Measurements from ENCODE around the gene PARVB.

PARVB gene

DNA sequence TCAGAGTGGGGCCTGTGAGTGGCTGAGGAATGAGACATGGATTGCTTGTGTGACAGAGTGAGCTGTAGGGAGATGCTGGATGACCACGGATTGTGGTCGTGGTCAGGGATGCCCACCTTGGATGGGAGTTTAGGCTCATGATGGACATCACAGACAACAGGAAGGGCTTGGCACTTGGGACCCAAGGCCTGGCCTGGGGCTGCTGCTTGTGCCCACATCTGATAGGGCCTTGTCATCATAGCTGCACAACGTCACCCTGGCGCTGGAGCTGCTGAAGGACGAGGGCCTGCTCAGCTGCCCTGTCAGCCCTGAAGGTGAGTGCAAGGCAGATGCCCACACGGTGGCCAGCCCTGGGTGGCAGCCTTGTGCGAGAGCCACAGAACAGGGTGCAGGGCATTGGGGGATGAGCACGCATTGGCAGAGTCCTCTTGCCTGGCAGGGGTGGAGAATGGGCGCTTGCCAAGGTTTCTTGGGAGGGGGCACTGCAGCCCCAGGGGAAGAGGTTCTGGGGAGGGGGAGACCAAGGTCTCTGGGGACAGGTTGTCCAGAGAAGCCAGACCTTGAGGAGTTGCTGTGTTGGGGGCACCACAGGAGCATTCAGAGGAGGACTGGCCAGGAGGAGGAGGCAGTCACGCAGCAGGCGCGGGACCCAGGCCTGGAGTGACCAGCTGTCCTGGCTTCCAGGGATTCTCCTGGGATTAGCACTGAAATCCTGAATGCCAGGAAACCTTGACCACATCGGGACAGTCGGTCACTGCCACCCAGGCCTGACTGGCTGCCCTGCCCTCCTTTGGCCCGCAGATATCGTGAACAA lies 181.6 kb downstream of the PARVB start:
- DNase-seq = no peak

DNA sequence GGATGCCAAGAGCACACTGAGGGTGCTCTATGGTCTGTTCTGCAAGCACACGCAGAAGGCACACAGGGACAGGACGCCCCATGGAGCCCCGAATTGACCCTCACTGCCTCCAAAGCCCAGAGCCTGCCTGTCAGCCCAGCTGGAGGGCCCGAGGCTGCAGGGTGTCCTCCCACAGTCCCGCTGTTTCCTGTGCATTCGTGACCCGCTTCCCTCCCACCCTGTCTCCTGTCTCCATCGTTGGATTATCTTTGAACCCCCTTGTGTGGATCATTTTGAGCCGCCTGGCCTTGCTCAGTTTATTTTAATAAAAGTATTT lies 182.2 kb downstream of the PARVB start:
- no peak for DNase-seq

DNA sequence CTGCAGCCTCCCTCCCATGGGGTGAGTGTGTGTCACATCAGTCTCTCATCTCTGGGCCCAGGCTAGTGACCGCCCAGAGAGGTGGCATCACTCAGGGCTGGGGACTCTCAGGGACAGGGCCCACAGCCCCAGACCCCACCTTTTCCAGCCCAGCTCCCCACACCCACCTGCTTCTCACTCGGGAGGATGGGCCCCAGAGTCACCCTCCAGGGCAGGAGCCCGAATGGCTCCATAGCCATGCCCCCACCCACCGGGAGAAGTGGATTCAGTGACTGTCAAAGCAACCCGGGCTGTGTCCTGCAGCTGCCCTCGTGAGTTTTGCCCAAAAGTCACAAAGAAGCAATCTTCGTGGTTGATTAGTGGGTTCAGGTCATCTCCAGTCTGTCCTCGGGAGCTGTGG lies 182.6 kb downstream of the PARVB start:
- DNase-seq = no peak

DNA sequence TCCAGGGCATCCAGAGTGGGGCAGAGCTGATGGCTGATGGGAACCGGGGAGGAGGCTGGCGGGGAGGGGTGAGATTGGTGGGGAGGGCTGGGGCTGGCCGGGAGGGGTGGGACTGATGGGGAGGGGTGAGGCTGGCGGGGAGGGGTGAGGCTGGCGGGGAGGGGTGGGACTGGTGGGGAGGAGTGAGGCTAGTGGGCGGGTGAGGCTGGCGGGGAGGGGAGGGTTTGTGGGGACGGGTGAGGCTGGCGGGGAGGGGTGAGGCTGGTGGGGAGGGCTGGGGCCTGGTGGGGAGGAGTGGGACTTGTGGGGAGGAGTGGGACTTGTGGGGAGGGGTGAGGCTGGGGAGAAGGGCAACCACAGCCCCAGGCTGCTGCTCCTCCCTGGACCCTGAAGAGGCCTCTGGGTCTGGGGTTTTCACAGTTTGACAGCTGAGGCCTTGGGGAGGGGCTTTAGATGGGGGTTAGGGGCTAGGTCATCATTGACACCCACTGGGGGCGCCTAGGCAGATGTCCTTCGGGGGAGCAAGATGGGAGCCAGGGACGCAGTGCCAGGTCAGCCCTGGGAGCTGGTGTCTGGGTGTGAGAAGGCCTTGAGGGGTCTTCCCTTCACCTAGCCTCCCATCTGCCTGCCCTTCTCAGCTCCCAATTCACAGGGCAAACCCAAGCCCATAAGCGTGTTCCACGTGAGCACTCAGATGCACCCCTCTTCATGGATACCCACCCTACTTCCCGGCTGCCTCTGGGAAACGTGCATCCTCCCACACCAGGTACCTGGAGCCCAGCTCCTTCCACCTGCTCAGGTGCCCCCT lies 183.3 kb downstream of the PARVB start:
- DNase-seq = no peak

DNA sequence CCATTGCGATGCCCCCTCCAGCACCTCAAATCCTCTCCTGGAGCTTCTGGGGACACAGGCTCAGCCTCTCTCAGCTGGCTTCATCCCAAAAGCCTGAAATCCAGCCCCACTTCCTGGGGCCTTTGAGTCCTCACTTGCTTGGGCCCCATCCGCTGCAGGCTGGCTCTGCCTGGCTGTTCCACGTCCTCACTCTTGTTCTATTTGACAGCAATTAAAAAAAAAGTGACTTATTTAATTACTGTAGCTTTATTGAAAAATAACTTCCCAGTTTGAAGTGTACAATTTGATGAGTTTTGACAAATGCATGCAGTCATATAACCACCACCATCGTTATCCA lies 183.8 kb downstream of the PARVB start:
- DNase-seq = no peak

DNA sequence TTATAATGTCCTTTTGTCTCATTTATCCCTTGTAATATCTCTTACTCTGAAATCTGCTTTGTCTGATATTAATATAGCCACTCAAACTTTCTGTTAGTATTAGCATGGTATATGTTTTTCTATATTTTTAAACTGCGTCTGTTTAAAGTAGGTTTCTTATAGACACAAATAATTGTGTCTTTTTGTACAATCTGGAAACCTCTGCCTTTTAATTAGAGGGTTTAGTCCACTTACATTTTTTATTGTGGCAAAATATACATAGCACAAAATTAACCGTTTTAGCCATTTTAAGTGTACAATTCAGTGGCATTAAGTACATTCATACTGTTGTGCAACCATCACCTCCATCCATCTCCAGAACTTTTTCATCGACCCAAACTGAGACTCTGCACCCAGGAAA lies 185.2 kb downstream of the PARVB start:
- DNase-seq = no peak

DNA sequence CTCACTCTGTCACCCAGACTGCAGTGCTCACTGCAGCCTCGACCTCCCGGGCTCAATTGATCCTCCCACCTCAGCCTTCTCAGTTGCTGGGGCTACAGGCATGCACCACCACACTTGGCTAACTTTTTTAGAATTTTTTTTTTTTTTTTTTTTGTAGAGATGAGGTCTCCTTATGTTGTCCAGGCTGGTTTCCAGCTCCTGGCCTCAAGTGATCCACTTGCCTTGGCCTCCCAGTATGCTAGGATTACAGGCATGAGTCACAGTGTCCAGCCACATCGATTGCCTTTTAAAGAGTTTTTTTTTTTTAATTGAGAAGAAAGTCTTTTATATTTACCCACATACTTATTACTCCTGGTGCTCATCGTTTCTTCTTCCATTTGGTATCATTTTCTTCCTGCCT lies 186.6 kb downstream of the PARVB start:
- DNase-seq = no peak

DNA sequence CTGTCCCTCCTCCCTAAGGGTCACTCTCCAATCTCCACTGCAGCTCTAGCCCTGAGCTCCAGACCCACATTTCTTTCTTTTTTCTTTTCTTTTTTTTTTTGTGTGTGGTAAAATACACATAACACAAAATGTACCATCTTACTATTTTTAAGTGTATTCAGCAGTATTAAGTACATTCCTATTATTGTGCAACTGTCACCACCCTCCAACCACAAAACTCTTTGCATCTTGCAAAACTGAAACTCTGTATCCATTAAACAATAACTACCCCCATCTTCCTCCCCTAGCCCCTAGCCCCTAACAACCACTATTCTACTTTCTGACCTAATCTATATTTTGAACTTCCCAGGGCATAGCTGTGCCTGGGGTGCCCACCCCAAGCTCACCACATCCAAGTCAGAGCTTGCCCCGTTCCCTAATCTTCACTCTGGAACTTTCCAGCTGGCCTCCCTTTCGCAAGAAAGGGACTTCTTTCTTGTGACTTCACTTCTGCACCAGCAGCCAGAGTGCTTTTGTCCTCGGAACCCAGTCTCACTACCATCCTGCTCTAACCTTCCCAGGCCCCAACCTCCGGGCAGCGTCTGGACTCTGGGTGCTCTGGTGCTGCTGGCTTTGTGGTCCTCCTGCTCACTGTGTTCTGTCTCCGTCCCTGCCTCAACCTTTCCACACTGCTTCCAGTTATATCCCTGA lies 187.3 kb downstream of the PARVB start:
- DNase-seq = no peak

DNA sequence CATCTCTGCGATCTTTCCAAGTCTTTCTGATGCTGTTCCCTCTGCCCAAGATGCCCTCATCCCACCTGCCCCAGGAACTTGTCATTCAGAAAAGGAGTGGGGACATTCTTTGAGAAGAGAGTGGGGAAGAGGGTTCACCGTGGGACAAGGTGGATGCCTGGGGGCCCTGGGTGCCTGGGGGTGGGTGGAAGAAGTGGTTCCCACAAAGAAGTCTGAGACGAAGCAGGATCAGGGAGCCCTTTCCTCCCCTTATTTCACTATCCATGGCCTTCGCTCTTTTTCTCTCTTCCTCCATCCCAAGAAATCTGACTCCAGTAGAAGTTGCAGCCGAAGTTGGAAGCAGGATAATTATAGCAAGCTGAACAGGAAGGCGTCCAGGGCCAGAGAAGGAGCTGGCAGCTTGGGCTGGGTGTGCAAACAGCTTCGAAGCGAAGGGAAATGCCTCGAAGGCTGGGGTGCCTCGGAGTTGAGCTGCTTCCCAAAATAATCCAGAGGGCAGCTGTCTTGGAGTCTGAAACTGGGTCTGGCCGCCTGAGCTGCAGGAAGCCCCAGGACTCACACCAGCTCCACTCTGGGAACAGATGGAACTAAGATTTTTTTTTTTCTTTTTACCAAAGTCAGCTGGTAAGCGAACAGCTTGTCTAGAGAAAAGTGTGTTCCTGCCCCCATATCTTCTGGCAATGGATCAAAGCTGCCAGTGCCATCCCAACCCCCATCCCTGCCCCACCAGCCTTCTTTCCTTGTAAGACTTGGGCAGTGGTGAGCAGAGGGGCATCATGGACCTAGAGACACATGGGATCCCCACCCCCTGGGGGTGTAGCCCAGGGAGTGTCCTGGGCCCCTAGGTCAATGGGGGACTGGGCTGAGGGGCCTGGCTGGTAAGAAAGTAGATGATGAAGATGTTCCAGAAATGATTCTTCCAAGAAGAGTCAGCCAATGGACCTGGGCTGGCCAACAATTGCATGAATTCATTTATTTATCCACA lies 188.1 kb downstream of the PARVB start:
- no peak for DNase-seq

DNA sequence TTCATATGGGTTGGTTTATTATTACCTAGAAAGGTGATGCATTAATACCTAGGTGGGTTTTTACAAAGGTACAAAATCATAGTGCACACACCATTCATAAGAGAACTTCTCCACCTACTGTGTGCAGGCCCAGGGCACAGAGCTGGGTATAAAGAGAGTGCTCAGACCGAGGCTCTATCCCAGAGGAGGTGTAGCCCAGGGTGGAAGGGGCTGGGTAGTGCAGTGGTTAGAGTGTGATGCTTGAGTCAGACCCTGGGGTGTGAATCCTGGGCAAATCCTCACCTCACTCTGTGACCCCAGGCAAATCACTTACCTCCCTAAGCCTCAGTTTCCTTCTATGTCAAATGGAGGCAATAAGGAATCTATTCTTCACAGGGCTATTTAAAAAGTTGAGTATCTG lies 188.8 kb downstream of the PARVB start:
- DNase-seq = no peak

DNA sequence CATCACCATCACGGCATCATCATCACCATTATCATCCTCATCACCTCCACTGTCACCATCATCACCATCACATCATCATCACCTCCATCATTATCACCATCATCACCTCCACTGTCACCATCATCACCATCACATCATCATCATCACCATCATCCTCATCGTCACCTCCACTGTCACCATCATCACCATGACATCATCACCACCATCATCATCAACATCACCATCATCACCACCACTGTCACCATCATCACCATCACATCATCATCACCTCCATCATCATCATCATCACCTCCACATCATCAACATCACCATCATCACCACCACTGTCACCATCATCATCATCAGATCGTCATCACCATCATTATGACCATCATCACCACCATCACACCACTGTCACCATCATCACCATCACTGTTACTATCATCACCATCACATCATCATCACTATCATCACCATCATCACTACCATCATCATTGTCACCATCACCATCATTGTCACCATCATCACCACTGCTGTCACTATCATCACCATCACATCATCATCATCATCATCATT lies 189.5 kb downstream of the PARVB start:
- DNase-seq = no peak

DNA sequence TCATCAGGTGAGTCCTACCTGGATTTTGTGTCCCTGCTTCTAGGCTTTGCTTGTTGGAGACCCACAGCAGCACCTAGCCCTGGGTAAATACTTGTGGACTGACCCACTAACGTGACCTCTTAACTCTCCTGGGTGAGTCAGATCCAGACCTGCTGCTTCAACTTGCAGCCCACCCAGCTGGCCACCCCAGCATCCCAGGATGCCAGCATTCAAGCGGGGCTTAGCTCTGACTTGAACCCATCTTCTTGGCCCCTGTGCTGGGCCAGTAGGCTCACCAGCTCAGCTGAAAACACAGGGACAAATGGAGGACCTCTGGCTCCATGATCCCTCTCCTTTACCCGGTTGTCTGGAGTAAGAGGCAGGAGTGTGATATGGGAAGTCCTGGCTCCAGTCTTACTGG lies 190.1 kb downstream of the PARVB start:
- no peak for DNase-seq

DNA sequence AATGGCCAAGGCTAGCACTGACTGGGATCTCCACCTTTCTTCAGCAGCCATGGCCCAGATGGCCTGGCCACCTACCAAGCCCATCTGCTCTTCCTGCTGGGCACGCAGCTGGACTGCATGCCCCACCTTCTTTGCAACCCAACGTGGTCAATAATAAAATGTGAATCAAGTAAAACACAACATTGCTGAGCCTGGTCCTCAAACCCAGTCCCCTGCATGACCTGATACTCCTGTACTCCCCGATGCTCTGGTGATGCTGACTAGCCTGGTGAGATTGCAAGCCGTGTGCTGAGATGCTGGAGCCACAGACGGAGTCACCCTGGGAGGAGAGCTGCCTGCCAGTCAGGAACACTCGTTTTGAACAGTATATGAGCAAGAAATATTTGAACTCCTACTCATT lies 190.7 kb downstream of the PARVB start:
- DNase-seq = no peak

DNA sequence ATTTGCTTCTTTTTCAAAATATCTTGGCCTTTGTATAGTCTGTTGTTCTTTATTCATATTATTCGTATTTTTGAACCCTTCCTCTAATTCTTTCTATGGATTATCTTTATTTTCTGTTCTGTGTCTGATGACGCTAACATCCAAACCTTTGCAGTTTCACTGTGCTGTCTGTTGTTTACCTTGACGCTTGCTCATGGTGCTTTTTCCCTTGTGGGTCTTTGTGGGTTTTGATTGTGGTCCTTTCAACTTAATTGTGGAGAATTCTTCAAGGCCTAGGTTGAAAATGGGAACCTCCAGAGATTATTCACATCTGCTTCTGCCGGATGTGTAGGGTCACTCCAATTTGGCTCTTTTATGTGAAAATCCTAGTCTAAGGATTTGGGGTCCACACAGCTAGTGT lies 191.2 kb downstream of the PARVB start:
- no peak for DNase-seq

DNA sequence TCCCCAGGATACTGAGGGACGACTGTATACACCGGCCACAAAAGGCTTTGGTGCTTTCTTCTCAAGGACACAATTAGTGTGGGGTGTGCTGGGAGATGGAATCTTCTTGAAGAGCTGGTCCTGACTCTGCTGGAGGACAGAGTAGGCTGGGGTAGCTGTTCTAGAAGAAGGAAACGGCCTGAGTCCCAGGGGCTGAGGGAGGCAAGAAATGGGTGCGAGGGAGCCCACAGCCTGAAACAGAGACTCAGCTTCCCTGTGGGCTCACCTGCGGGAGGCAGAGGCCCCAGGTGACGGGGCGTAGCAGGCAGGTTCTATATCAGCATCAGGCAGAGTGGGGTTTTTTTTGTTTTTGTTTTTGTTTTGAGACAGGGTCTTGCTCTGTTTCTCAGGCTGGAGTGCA lies 193.2 kb downstream of the PARVB start:
- DNase-seq = no peak

DNA sequence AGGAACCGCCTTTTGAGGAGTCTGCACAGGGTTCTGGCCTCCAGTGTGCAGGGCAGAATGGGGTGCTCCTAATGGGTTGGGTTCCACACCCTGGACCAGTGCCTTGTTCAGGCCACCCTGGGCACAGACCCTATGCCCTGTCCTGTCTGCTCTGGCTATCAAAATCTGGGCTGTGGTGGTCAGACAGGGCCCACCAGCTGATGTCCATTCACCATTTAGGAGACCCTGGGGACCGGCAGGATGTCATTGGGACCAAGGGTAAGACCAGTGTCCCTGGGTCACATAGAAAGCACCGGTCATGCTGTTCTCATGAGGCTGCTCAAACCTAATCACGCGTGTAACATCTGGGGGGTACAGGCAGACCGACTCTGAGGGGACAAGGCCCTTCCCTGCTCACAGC lies 194.0 kb downstream of the PARVB start:
- DNase-seq = no peak

DNA sequence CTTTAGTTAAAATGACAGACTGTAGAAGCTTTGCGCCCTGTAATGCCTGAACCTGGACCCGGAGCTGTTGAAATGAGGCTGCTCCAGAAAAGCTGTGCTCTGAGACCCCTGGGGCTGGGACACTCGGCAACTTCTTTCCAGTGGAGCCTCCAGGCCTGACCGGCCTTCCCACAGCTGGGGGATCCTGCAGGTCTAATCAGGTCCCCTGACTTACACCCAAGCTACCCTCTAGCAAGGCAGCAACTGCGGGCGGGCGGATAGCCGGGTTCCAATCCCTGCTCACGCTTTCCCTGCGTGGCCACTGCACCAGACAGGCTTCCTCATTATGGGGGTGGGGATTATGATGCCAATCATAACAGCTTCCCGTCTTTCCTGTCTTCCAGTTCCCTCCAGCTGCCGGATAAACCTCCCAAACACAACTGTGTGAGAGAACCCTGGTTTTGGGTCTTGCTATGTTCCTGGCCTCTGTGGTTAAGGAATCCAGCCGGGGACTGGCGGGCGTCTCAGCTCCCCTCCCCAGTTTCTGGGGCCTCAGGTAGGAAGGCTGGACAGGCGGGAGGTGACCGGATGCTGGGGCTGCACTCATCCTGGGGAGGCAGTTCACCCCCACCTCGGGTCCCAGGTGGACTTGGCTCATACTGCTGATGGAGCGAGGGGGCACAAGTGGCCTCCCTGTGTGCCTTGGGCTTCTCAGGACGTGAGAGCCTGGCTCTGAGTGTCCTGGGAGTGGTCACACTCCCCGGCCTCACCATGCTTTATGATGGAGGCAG lies 195.2 kb downstream of the PARVB start:
- no peak for DNase-seq

DNA sequence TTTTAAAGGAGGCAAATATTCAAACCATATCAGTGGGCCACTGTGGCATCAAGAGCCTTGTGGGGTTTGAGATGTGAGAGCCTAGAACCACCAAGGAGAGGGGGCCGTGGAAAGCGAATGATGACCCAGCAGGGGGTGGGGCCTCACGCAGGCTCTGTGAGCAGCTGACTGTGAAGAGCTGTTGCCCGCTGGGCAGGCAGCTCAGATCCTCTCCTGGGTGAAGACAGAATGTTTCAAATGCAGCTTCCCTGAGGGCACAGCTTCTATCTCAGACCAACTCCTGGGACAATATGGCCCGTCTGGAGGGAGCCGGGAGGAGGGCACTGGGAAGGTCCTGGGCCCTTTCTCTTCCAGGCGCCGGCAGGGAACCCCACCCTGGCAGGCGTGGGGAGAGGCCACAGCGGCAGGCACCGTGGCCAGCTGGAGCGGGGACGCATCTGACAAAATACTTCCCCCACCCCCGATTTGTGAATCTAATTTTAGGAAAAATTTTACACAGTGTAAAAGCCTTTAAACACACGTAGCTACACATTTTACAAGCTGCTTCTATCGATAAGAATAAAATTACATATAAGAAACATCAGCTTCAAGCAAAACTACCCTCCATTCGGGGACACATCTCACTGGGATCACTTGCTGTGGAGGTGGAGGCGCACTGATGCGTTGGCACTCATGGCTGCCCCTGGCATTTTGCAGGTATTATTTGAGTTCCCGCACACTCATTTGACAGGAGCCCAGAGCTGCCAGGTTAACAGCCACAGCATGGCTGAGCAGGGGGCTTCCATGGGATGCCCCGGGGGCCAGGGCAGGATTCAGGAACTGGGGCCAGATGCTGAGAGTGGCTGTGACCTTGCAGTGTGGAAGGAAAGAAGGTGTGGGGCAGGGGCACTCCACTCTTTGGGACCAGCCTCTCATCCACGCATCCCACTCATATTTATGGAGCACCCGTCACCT lies 196.9 kb downstream of the PARVB start:
- DNase-seq = no peak

DNA sequence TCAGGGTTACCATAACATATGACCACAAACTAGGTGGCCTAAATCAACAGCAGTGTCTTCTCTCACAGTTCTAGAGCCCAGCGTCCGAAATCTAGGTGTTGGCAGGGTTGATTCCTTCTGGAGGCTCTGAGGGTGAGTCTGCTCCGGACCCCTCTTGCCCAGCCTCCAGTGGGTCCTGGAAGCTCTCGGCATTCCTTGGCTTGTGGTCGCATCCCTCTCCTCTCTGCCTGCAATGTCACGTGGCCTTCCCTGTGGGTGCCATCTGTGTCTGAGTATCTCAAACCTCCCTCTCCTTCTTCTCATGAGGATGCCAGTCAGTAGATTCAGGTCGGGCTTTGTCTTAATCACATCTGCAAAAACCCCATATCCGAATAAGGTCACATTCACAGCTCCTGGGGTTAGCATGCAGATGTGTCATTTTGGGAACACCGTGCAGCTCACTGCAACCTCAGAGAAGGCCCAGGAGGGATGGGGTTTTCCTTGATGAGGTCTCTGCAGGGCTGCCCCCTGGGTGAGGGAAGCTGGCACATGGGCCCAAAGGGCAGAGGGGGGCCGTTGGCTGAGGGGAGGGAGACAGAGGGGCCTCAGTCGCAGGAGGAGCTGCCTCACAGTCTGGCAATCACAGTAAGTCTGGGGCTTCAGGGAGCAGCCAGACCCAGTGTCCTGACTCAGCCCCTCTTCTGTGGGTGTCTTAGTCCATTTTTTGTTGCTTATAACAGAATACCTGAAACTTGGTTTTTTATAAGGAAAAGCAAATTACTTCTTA lies 197.8 kb downstream of the PARVB start:
- no peak for DNase-seq
